MCF 10A (cell line): ENCODE results near the gene UNKL. TPM values are rescaled to one million over a fixed set of nuclear protein-coding genes. Genes with fewer than 3 reads are reported as not detected.

Source experiments
- BruUV-seq: library from RNA; stranded (reverse); fragments of 400-500 nt; replicated peaks from 2 replicates; lab custom pipeline; 2021; lab: Mats Ljungman, UMichigan
- CTCF ChIA-PET: fragments of 300-600 bp; sonication (Branson Sonifier 250); formaldehyde crosslinking; extraction: SDS; loops from one replicate; lab custom pipeline; 2021; ENCODE audit warnings: antibody characterized with exemption, inconsistent platforms; lab: Yijun Ruan, JAX
- POLR2A ChIA-PET: fragments of 300-600, 350-650 bp; sonication (Branson Sonifier 250); formaldehyde crosslinking; extraction: SDS; loops from one replicate; lab custom pipeline; 2020; ENCODE audit warnings: antibody characterized with exemption, inconsistent platforms; lab: Yijun Ruan, JAX
- DNase-seq: peaks from one replicate; pipeline ENCODE4 v3.0.0-alpha.2; 2018; ENCODE audit not compliant: unreplicated experiment
- H3K27ac Mint-ChIP-seq: one replicate; pipeline ENCODE4 v1.8.0; 2022; ENCODE audit warnings: mild to moderate bottlenecking, low read depth, mixed read lengths; ENCODE audit not compliant: unreplicated experiment
- H3K27me3 Mint-ChIP-seq: one replicate; pipeline ENCODE4 v1.8.0; 2022; ENCODE audit warnings: mixed read lengths; ENCODE audit not compliant: insufficient read depth, unreplicated experiment
- H3K36me3 Mint-ChIP-seq: one replicate; pipeline ENCODE4 v1.8.0; 2022; ENCODE audit warnings: mild to moderate bottlenecking, moderate library complexity, mixed read lengths; ENCODE audit not compliant: insufficient read depth, unreplicated experiment
- H3K4me1 Mint-ChIP-seq: one replicate; pipeline ENCODE4 v1.8.0; 2022; ENCODE audit warnings: mixed read lengths; ENCODE audit not compliant: insufficient read depth, unreplicated experiment
- H3K4me3 Mint-ChIP-seq: one replicate; pipeline ENCODE4 v1.8.0; 2022; ENCODE audit warnings: mild to moderate bottlenecking, moderate library complexity, mixed read lengths; ENCODE audit not compliant: unreplicated experiment
- H3K9me3 Mint-ChIP-seq: one replicate; pipeline ENCODE4 v1.8.0; 2022; ENCODE audit warnings: mixed read lengths; ENCODE audit not compliant: unreplicated experiment
- CTCF ChIP-seq: fragments of 200-600 bp; IDR thresholded peaks from one replicate; pipeline ENCODE4 v1.8.0; 2022; ENCODE audit warnings: antibody characterized with exemption, mild to moderate bottlenecking; ENCODE audit not compliant: unreplicated experiment
- intact Hi-C: fragments of 100-400 bp; cut with micrococcal nuclease; formaldehyde crosslinking; loops from 2 replicates; pipeline ENCODE4 v1.14.1; 2022
- total RNA-seq: library from RNA; stranded (reverse); gene quantifications from 2 replicates; pipeline ENCODE4 v1.2.3, GENCODE V29; 2022

Gene UNKL
- total RNA-seq, 1 experiment from 2014 or later = 12.3 TPM

DNA sequence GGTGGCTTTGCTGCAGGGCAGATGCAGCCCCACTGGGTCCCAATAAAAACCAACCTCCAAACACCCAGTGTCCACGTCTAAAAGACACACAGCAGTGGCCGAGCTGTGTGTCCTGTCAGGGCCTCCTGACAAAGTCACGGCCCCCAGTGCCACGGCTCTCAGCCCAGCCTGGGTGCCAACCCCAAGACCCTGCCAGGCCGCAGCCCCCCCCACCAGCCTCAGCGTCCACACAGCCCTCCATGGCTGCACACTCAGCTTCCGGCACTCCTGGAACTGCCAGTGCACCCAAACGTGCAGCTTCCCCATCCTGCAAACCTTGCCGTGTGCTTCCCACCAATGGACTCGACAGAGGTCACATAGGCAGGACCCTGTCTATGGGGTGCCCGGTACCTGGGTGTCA, 33.5 kb upstream of the UNKL start:
- no TSS peak for BruUV-seq
- Mint-ChIP-seq H3K36me3 (peaks cover 12% of the 10 kb centered on the region), H3K9me3 (no peaks in the 10 kb centered on the region), H3K4me3 (no peak overlapping the region), H3K27me3 (no peaks in the 10 kb centered on the region), H3K27ac (no peak overlapping the region), H3K4me1 (no peaks in the 10 kb centered on the region)
- no peak for TF ChIP-seq CTCF
- intact Hi-C loops = no loop called here
- ChIA-PET POLR2A (interaction anchor here (0.6 kb wide), 1 partner anchor 15 kb away, joined by 3 read pairs; no protein-coding TSS in a partner anchor), CTCF (no interaction called here)
- DNase-seq = no peak

DNA sequence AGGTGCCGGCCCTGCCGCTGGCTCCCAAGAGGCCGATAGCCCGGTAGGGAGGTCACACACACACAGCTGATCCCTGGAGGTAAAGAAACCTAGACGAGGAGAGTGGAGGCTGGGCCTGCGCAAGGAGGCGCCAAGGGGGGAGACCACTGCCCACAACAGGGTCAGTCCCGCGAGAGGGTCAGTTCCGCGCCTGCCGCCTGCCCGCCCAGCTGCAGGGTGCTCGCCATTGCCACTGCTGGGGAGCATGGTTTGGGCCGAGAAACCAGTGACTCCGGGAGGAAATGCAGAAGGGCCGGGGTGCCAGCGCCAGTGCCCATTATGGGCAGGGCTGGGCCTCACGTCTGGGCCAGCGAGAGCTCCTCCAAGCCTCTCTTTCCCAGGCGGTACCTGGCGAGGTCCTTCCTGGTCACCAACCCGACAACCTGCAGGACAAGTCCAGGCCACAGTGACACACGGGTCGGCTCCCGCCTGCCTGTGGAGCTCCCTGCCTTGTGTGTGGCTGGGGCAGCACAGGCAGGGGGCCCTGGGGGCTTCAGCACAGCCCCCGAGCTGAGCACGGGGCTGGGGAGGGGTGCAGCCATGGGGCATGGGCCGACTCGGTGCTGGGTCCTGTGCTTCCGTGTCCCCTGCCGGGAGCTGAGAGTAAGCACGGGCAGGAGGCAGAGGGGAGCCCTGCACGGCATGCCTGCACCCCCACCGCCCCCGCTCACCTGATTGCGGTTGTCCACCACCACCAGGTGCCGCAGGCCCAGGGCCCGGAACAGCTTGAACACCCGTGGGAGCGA, 32.0 kb upstream of the UNKL start:
- no peak for TF ChIP-seq CTCF
- intact Hi-C loops = no loop called here
- no peak overlapping the region for H3K27ac Mint-ChIP-seq
- no TSS peak for BruUV-seq
- H3K36me3 Mint-ChIP-seq = peaks cover 2% of the 10 kb centered on the region
- no peaks in the 10 kb centered on the region for H3K27me3 Mint-ChIP-seq
- H3K9me3 Mint-ChIP-seq = no peaks in the 10 kb centered on the region
- POLR2A ChIA-PET = no interaction called here
- H3K4me3 Mint-ChIP-seq = no peak overlapping the region
- CTCF ChIA-PET = interaction anchor here (0.7 kb wide), 1 partner anchor 14 kb away, joined by 3 read pairs; no protein-coding TSS in a partner anchor
- no peaks in the 10 kb centered on the region for H3K4me1 Mint-ChIP-seq
- DNase-seq = no peak

DNA sequence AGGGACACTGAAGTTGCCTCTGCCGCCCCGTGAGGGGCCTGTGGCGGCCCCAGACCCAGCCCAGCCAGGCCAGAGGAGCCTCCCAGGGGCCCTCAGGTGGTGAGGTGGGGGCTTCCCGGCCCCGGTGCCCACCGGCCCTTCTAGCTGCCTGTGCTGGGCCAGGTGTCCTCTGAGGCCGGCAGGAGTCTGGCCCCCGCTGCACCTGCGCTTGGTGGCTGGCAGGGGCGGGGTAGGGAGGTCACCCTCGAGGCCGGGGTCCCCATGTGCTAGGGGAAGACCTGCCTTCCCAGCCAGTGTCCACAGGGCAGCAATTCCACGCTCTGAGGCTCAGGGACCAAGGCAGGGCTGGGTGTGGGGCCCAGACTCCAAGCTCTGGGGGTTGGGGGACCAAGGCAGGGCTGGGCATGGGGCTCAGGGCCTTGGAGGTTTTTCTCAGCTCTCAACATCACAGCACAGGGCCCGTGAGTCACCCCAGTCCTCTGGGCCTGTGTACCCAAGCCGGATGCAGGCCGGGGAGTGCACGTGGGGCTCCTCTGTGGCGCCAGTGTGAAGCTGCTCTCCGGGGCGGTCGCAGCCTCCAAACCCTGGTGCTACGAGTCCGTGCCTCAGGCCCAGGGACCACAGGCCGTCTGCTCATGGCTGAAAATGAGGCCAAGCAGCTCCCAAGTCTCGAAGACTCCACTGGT, 31.2 kb upstream of the UNKL start:
- DNase-seq = no peak
- BruUV-seq = TSS peak; percentile 57
- intact Hi-C loops = no loop called here
- H3K27ac Mint-ChIP-seq = no peak overlapping the region
- no peaks in the 10 kb centered on the region for H3K27me3 Mint-ChIP-seq
- TF ChIP-seq CTCF = no peak
- ChIA-PET POLR2A (no interaction called here), CTCF (interaction anchor here (0.7 kb wide), 1 partner anchor 13 kb away, joined by 3 read pairs; no protein-coding TSS in a partner anchor)
- H3K4me1 Mint-ChIP-seq = no peaks in the 10 kb centered on the region
- no peaks in the 10 kb centered on the region for H3K9me3 Mint-ChIP-seq
- H3K36me3 Mint-ChIP-seq = no peaks in the 10 kb centered on the region
- no peak overlapping the region for H3K4me3 Mint-ChIP-seq

DNA sequence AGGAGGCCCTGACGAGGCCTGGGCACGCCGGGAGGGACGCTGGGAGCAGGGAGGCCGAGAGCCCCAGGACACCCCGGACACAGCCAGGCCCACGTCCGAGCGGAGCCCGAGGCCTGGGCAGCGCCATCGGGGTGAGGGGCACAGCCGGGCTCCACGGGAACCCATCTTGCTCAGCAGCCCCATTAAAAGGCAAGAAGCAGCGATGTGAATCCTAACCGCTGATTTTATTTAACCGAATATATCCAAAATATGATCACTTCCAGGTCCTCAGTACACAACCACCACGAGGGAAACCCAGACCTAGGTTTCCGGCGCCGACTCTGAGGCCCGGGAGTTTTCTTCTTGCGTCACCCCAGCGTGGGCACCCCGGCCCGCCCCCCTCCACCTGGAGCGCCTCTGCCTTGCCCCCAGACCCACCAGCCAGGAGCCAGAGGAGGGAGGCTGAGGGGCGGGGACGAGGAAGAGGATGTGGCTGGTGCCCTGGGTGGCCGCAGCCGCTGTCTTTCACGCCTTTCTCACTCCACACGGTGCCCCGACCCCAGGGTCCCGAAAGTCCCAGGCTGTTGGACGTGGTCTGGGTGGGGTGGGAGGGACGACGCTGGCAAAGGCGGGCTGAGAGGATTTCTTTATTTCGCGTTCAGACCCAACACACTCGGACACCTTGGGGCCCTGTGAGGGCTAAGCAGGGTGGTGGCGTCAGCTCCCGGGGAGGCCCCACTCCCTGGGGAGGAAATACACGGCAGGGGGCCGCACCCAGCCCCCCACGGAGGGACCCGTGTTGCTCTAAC, 30.4 kb upstream of the UNKL start:
- Mint-ChIP-seq H3K36me3 (no peaks in the 10 kb centered on the region), H3K4me3 (no peak overlapping the region), H3K27ac (no peak overlapping the region), H3K27me3 (no peaks in the 10 kb centered on the region), H3K4me1 (no peaks in the 10 kb centered on the region), H3K9me3 (no peaks in the 10 kb centered on the region)
- intact Hi-C loops = no loop called here
- no peak for TF ChIP-seq CTCF
- ChIA-PET POLR2A (no interaction called here), CTCF (no interaction called here)
- DNase-seq = no peak
- BruUV-seq = no TSS peak
